ENCODE data around the gene MCC.

The MCC gene

GRCh38 chr5:113233606-113234005 is 254.6 kb downstream of the MCC start:
- H3K9me2 ChIP-seq (replicated peaks; ENCODE audit: insufficient read depth, low read length), result no peaks in the 10 kb centered on the region
- H3K36me3 ChIP-seq (ENCODE audit: low read length), result no peaks in the 10 kb centered on the region
- H3K4me3 ChIP-seq (ENCODE audit: insufficient read depth, low read length, poor library complexity, severe bottlenecking), result no peak overlapping the region
- H3K27ac ChIP-seq (ENCODE audit: low read depth, low read length), result no peak overlapping the region
- no peak overlapping the region for H3K9ac ChIP-seq (ENCODE audit: low read length)
- TF ChIP-seq EZH2phosphoT487 (conservative IDR thresholded peaks at IDR 0.05; ENCODE audit: low read length) (no peak), CTCF (IDR thresholded peaks at IDR 0.05; ENCODE audit: insufficient read depth, low read length, poor library complexity, severe bottlenecking) (no peak)
- H2AFZ ChIP-seq (ENCODE audit: low read depth, low read length, severe bottlenecking), result no peak overlapping the region
- no peaks in the 10 kb centered on the region for H3K9me3 ChIP-seq (ENCODE audit: insufficient read depth, low read length)
- H3K79me2 ChIP-seq (ENCODE audit: insufficient read depth, low read length), result no peaks in the 10 kb centered on the region
- H4K20me1 ChIP-seq (ENCODE audit: low read depth, low read length), result no peaks in the 10 kb centered on the region
- H3F3A ChIP-seq (ENCODE audit: insufficient read depth), result no peaks in the 10 kb centered on the region
- H3K27me3 ChIP-seq (ENCODE audit: low read length), result no peaks in the 10 kb centered on the region
- H3K4me2 ChIP-seq (ENCODE audit: low read depth, low read length, poor library complexity, severe bottlenecking), result no peak overlapping the region

DNA sequence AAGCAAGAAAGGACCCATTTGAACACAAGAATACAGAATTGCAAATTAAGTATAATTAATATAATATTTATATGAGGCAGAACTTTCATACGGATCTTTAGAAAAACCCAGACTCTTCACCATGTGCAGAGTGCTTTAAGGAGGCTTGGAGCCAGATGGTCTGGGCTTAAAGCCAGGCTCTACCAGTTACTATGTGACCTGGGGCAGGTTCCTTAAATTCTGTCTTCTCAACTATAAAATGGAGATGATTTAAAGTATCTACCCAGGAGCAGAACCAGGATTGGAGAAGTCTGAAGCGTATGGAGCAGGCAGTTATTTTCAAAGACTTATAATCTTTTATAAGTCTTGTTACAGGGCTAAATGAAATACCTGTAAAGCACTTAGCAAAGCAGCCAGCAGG is 255.6 kb downstream of the MCC start:
- no peaks in the 10 kb centered on the region for H3K79me2 ChIP-seq (ENCODE audit: insufficient read depth, low read length)
- H3K27ac ChIP-seq (ENCODE audit: low read depth, low read length), result no peak overlapping the region
- no peaks in the 10 kb centered on the region for H3F3A ChIP-seq (ENCODE audit: insufficient read depth)
- no peaks in the 10 kb centered on the region for H4K20me1 ChIP-seq (ENCODE audit: low read depth, low read length)
- no peaks in the 10 kb centered on the region for H3K9me3 ChIP-seq (ENCODE audit: insufficient read depth, low read length)
- H3K36me3 ChIP-seq (ENCODE audit: low read length), result no peaks in the 10 kb centered on the region
- no peak overlapping the region for H3K4me2 ChIP-seq (ENCODE audit: low read depth, low read length, poor library complexity, severe bottlenecking)
- H2AFZ ChIP-seq (ENCODE audit: low read depth, low read length, severe bottlenecking), result no peak overlapping the region
- H3K9me2 ChIP-seq (replicated peaks; ENCODE audit: insufficient read depth, low read length), result 0 out of 2 replicates have a peak, but pooled peaks cover 3% of the 10 kb centered on the region
- no peaks in the 10 kb centered on the region for H3K27me3 ChIP-seq (ENCODE audit: low read length)
- TF ChIP-seq CTCF (IDR thresholded peaks at IDR 0.05; ENCODE audit: insufficient read depth, low read length, poor library complexity, severe bottlenecking), result no peak
- TF ChIP-seq EZH2phosphoT487 (conservative IDR thresholded peaks at IDR 0.05; ENCODE audit: low read length), result no peak
- H3K4me3 ChIP-seq (ENCODE audit: insufficient read depth, low read length, poor library complexity, severe bottlenecking), result no peak overlapping the region
- H3K9ac ChIP-seq (ENCODE audit: low read length), result no peak overlapping the region

DNA sequence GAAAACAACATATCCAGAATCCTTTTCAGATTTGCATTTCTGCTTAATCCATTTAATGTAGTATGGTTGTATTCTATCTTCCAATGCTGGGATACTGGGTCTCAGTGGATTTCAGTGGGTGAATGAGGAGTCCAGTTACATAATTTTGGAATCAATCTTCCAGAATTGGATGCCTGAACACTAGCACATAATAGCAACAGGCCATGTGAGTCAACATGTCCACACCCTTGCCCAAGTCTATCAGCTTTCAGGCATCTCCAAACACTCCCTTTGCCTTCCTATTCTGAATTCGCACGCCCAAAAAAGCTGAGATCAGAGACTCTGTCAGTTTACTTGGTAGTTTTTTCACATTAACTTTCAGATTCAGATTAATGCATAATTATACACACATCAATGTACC is 256.0 kb downstream of the MCC start:
- Histone ChIP-seq H3K9me3 (ENCODE audit: insufficient read depth, low read length) (no peaks in the 10 kb centered on the region), H3K9me2 (replicated peaks; ENCODE audit: insufficient read depth, low read length) (0 out of 2 replicates have a peak, but pooled peaks cover 3% of the 10 kb centered on the region), H3K79me2 (ENCODE audit: insufficient read depth, low read length) (no peaks in the 10 kb centered on the region), H4K20me1 (ENCODE audit: low read depth, low read length) (no peaks in the 10 kb centered on the region), H3K27ac (ENCODE audit: low read depth, low read length) (no peak overlapping the region), H3K9ac (ENCODE audit: low read length) (no peak overlapping the region), H3K4me2 (ENCODE audit: low read depth, low read length, poor library complexity, severe bottlenecking) (no peak overlapping the region), H3K27me3 (ENCODE audit: low read length) (no peaks in the 10 kb centered on the region), H3F3A (ENCODE audit: insufficient read depth) (no peaks in the 10 kb centered on the region), H3K36me3 (ENCODE audit: low read length) (no peaks in the 10 kb centered on the region), H3K4me3 (ENCODE audit: insufficient read depth, low read length, poor library complexity, severe bottlenecking) (no peak overlapping the region), H2AFZ (ENCODE audit: low read depth, low read length, severe bottlenecking) (no peak overlapping the region)
- TF ChIP-seq EZH2phosphoT487 (conservative IDR thresholded peaks at IDR 0.05; ENCODE audit: low read length), result no peak
- TF ChIP-seq CTCF (IDR thresholded peaks at IDR 0.05; ENCODE audit: insufficient read depth, low read length, poor library complexity, severe bottlenecking), result no peak
